Activated T-cell treated with anti-CD3 and anti-CD28 coated beads for 1 hour (primary cell): ENCODE measurements around the gene DOCK9.

Source experiments
- DNase-seq: peaks from one replicate; pipeline ENCODE4 v3.0.0-alpha.2; 2020; ENCODE audit warnings: low read depth

The DOCK9 gene

DNA sequence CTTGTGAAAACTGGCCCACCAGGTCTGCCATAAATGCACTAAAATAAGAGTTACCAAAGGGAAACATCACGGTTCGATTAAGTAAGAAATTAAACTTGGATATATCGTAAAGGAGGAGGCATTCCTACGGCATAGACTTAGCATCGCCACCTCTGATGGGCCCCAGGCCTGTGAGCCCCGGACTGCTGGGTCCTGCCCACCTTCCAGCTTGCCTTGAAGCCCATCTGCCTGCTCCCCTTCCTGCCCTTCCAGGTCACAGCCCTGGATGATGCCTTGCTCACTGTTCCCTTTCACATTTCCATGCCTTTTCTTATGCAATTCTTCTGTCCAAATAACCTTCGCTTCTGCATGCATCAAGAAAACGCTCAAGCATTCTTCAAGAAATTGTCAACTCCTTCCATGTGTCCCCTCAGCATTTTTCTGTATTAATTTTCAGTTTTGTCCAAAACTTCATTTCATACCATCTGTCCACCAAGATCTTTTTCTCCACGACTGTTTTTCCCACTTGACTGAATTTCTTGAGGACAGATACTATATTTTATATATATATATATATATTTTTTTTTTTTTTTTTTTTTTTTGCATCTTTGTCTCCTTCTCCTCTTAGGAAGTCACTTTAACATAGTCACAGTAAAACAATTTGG lies 91.2 kb downstream of the DOCK9 start:
- no peak for DNase-seq

GRCh38 chr13:98885600-98885999 lies 92.3 kb downstream of the DOCK9 start:
- DNase-seq = no peak

GRCh38 chr13:98883998-98884397 lies 93.9 kb downstream of the DOCK9 start:
- DNase-seq = no peak

- DNase-seq = no peak
These were observed 96.5 kb downstream of the DOCK9 start for GRCh38 chr13:98881390-98881789.

GRCh38 chr13:98880677-98881076 lies 97.2 kb downstream of the DOCK9 start:
- no peak for DNase-seq

GRCh38 chr13:98879957-98880356 lies 97.9 kb downstream of the DOCK9 start:
- no peak for DNase-seq

- DNase-seq = no peak
These were observed 98.7 kb downstream of the DOCK9 start for GRCh38 chr13:98879127-98879520.

DNA sequence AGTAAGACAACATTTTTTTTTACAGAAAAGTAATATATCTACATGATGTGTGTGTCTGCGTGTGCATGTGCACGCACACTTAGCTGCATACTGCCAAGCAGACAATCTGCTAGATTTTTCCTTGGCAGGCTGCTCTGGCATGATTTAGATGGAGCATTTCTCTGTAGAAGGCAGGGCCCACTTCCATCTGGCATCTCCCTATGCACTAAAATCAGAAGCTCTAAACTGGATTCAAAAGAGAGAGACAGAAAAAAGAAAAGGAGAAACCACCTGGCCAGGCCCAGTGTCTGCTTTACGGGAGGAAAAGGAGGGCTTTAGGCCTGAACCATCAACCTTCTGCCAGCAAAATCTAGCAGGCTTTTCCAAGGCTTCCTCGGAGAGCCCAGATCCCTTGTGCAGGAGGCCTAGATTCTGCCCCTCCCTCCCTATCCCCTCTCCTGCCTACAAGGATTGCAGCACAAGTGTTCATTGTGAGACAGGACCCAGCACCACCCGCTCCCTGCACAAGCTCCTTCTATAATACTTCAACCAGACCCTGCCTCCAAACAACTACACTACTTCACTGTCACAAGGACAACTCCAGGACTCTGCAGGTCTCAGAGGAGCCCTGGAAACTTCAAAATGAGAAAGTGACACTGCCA lies 99.3 kb downstream of the DOCK9 start:
- no peak for DNase-seq

DNA sequence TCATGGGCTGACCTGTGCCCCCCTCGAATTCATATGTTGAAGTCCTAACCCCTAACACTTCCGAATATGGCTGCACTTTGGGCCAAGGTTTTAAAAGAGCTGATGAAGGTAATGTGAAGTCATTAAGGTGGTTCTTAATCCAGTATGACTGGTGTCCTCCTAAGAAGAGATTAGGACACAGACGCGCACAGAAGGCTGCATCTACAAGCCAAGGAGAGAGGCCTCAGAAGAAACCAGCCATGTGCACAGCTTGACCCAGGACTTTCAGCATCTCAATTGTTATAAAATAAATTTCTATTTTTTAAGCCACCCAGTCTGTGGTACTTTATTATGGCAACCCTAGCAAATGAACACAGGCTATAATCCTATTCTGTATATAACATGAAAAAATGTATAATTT lies 99.9 kb downstream of the DOCK9 start:
- DNase-seq = no peak

GRCh38 chr13:98877466-98877865 lies 100.4 kb downstream of the DOCK9 start:
- no peak for DNase-seq

GRCh38 chr13:98875146-98875729 lies 102.6 kb downstream of the DOCK9 start:
- DNase-seq = no peak

DNA sequence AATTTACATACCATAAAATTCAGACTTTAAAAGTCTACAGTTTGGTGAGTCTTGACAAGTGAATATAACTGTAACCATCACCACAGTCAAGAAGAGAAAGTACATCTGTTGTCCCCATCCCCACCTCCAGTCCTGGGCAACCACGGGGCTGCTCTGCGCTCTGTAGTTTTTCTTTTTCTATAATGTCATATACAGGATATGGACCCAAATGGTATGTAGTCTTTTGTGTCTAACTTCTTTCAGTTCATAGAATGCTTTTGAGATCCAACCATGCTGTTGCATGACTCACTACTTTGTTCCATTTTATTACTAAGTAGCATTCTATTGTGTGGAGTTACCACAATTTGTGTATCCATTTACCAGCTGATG lies 103.9 kb downstream of the DOCK9 start:
- DNase-seq = no peak

DNA sequence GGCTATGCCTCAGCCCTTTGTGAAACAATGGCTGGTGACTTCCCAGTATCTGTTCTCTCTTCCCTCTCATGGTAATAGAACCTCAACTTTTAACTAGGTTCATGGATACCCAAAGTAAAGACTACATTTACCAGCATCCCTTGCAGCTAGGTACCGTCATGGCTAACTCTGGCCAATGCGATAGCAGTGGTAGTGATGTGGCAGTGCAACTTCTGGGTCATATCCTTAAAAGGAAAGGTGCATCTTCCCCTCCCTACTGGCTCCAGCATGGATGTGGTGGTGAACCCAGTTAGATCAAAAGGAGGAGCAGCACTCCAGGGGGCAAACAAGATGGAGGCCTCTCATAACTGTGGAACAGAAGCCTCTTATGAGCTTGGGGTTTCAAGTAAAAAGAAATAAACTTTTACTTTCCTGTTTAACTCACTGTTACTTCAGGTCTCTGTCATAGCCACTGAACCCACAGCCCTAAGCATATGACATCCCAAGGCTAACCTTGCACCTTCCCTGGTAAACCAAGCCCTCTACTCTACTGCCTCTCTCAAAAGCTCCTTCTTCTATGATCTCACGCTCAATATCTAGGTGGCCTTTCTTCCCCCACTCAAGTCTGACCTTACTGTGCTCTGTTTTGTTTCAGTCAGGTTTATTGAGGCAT lies 104.4 kb downstream of the DOCK9 start:
- DNase-seq = no peak

- no peak for DNase-seq
These were observed 106.1 kb downstream of the DOCK9 start for GRCh38 chr13:98871727-98872126.

- no peak for DNase-seq
These were observed 108.3 kb downstream of the DOCK9 start for GRCh38 chr13:98869408-98870090.

GRCh38 chr13:98868932-98869331 lies 108.9 kb downstream of the DOCK9 start:
- DNase-seq = no peak

DNA sequence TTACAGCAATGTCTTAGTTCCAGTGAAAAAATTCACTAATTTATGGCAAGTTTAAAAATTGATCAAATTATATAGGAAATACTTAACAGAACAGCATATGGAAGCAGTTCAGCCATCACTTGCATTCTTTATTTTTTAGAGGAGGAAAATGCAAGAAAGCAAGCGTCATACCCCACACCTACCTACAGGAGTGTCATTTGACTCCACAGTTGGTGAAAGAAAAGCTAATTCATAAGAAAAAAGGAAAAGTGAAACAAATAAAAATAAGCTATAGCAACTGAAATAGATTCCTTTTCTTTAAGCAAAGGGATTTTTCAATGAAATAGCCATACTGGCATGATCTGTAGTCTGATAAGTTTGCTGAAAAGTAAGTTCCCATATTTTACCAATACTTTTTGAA lies 111.0 kb downstream of the DOCK9 start:
- no peak for DNase-seq

GRCh38 chr13:98860491-98860890 lies 117.4 kb downstream of the DOCK9 start:
- DNase-seq = no peak

DNA sequence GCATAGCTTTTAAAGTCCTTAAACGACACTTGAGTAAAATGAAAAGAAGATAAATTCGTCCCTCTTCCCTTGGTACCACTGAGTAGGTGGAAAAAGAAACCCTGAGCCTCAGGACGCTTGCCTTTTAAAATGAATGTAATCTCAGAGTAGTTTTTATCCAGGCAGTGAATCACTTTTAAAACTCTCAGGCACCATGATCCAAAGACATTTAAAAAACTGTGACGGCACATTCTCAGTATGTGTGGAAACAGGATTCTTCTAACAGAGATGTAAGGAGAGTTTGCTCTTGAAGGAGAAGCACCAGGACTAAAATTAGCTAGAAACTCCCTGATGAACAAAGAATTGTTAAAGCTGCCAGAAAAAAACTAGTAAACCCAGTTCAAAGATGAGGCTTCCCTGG lies 119.7 kb downstream of the DOCK9 start:
- no peak for DNase-seq

DNA sequence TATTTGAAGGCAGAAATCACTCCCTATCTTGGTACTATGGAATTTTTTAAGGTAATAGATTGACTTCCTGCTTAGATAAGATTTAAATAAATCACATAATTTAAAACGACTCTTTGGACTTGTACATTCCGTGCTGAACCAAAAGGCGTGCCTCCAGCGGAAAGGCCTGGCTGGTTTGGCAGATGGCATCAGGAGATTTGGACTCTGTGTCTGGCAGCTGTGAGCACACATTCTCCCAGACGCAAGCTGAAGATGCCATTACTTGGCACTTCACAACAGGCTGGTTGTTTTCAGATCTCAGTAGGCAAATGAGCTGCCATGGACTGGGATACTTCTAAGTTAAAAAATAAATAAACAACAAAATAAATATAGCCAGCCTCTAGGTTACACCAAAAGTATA lies 120.9 kb downstream of the DOCK9 start:
- DNase-seq = no peak

- no peak for DNase-seq
These were observed 123.4 kb downstream of the DOCK9 start for GRCh38 chr13:98854448-98854847.

GRCh38 chr13:98853771-98854221 lies 124.1 kb downstream of the DOCK9 start:
- no peak for DNase-seq

DNA sequence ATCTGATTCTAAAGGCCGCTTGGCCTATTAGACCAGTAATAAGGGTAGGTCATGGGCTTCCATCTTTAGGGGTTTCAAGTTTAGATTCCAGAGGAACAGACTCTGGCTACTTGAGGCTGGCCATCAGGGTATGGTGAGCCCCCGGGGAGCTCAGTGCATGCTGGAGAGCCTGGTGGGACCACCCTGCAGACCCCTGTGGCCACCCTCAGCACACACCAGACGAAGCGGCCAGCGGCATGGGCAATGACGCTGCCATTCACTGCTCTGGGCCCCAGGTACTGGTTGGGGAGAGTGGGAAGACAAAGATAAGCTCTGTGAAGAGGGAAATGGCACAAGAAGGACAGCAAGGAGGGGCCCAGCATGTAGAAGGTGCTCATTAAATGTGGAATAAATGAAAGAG lies 126.6 kb downstream of the DOCK9 start:
- DNase-seq = no peak
